Neutrophil (primary cell): ENCODE results near the gene MYO18A.

ENCODE experiments used
- H3K27ac ChIP-seq: fragments of 200-600 bp; sonication (generic); 2 replicates; pipeline ENCODE4 v1.5.1; 2016; ENCODE audit warnings: mild to moderate bottlenecking, moderate library complexity
- H3K27me3 ChIP-seq: fragments of 200-600 bp; sonication (generic); 2 replicates; pipeline ENCODE4 v1.6.0; 2016; ENCODE audit warnings: mild to moderate bottlenecking
- H3K36me3 ChIP-seq: fragments of 200-600 bp; sonication (generic); 2 replicates; pipeline ENCODE4 v1.5.1; 2017
- H3K4me1 ChIP-seq, 2 experiments: fragments of 200-600 bp in 1 of 2; sonication (generic) in 1 of 2; 1 replicate in 1 of 2; 2 replicates in 1 of 2; pipeline versions ENCODE4 v1.5.1 to v1.6.1; 2013 to 2016; ENCODE audit warnings: low read depth in 1 of 2, low read length in 1 of 2, mild to moderate bottlenecking in 1 of 2, moderate library complexity in 1 of 2; ENCODE audit not compliant: control insufficient read depth in 1 of 2, insufficient read depth in 1 of 2
- H3K4me3 ChIP-seq, 2 experiments: fragments of 200-600 bp in 1 of 2; sonication (generic) in 1 of 2; 1 replicate in 1 of 2; 2 replicates in 1 of 2; pipeline ENCODE4 v1.5.1; 2013 to 2016; ENCODE audit warnings: low read depth in 1 of 2, low read length in 1 of 2, mild to moderate bottlenecking in 1 of 2, moderate library complexity in 1 of 2
- H3K9me3 ChIP-seq: fragments of 200-600 bp; sonication (generic); 2 replicates; pipeline ENCODE4 v1.5.1; 2016
- CTCF ChIP-seq: fragments of 200-600 bp; sonication (generic); IDR thresholded peaks from 2 replicates; pipeline ENCODE4 v1.5.1; 2016; ENCODE audit warnings: antibody characterized with exemption

Gene MYO18A

DNA sequence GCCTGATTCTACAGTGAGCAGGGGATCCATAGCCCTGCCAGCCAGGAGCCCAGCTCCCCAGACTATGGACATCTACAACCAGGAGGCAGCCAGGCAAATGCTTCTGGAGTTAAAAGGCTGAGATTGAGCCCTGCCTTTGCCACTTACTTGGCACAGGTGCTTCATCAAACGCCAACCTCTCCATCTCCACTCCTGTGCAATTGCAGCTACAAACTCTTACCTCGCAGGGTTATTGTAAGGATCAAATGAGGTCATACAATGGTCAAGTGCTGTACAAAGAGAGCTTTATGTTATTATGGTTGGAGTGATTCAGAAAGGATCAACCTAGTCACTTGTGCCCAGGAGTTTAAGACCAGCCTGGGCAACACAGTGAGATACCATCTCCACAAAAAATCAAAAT is 9.8 kb upstream of the MYO18A start:
- Histone ChIP-seq H3K36me3 (no peaks in the 10 kb centered on the region), H3K4me1 (peaks cover 0 to 1% of the 10 kb centered on the region in 2 experiments), H3K9me3 (no peaks in the 10 kb centered on the region), H3K27me3 (no peaks in the 10 kb centered on the region), H3K27ac (no peak overlapping the region), H3K4me3 (no peak overlapping the region)
- no peak for TF ChIP-seq CTCF

DNA sequence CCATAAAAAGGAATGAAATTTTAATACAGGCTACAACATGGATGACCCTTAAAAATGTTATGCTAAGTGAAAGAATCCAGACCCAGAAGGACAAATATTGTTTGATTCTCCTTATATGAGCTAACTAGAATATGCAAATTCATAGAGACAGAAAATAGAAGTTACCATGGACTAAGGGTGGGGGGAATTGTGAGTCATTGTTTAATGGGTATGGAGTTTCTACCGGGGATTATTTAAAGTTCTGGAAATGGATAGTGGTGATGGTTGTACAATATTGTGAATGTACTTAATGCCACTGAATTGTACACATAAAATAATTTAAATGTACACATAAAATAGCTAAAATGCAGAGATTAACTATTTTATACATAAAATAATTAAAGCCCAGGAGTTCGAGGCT is 9.2 kb upstream of the MYO18A start:
- no peaks in the 10 kb centered on the region for H3K9me3 ChIP-seq
- no peak overlapping the region for H3K27ac ChIP-seq
- no peaks in the 10 kb centered on the region for H3K36me3 ChIP-seq
- H3K4me3 ChIP-seq = no peak overlapping the region
- H3K4me1 ChIP-seq = no peaks in the 10 kb centered on the region
- TF ChIP-seq CTCF = no peak
- H3K27me3 ChIP-seq = no peaks in the 10 kb centered on the region

- Histone ChIP-seq H3K27ac (no peak overlapping the region), H3K4me1 (peaks cover 11 to 18% of the 10 kb centered on the region in 2 experiments), H3K27me3 (peaks cover 48% of the 10 kb centered on the region), H3K9me3 (no peaks in the 10 kb centered on the region), H3K36me3 (no peaks in the 10 kb centered on the region), H3K4me3 (no peak overlapping the region)
- no peak for TF ChIP-seq CTCF
Measured at GRCh38 chr17:29181226-29181625, 1.0 kb upstream of the MYO18A start.

GRCh38 chr17:29180788-29181160 is 576 bp upstream of the MYO18A start:
- Histone ChIP-seq H3K4me3 (peak overlapping the region in 1 of 2 experiments; percentile 47), H3K4me1 (peaks cover 13 to 18% of the 10 kb centered on the region in 2 experiments), H3K9me3 (no peaks in the 10 kb centered on the region), H3K36me3 (no peaks in the 10 kb centered on the region), H3K27me3 (peaks cover 53% of the 10 kb centered on the region), H3K27ac (no peak overlapping the region)
- TF ChIP-seq CTCF = no peak

GRCh38 chr17:29179232-29180033 is 765 bp downstream of the MYO18A start:
- no peak for TF ChIP-seq CTCF
- H3K36me3 ChIP-seq = no peaks in the 10 kb centered on the region
- no peaks in the 10 kb centered on the region for H3K9me3 ChIP-seq
- peaks cover 61% of the 10 kb centered on the region for H3K27me3 ChIP-seq
- H3K4me1 ChIP-seq = peaks cover 13 to 18% of the 10 kb centered on the region in 2 experiments
- H3K4me3 ChIP-seq = peak overlapping the region in 1 of 2 experiments; percentile 47
- no peak overlapping the region for H3K27ac ChIP-seq
